BE2C (cell line): ENCODE data around the gene OR5AU1.
"Not testable (repeated sequence)": the region's sequence is repeated elsewhere in the genome, so short reads cannot be mapped to it uniquely, and the experiment has no call there.

Experiments
- DNase-seq: peaks from one replicate; pipeline ENCODE4 v3.0.0-alpha.2; 2020
- H3K27me3 ChIP-seq: fragments of 250-450 bp; sonication (Bioruptor Pico); 2 replicates; pipeline ENCODE4 v1.5.1; 2020; ENCODE audit warnings: mild to moderate bottlenecking
- H3K36me3 ChIP-seq: fragments of 250-450 bp; sonication (Bioruptor Pico); 2 replicates; pipeline ENCODE4 v1.5.1; 2020; ENCODE audit warnings: mild to moderate bottlenecking
- H3K4me1 ChIP-seq: fragments of 250-450 bp; sonication (Bioruptor Pico); 2 replicates; pipeline ENCODE4 v1.5.1; 2020
- H3K4me3 ChIP-seq: 2 replicates; pipeline ENCODE4 v1.5.1; 2011; ENCODE audit warnings: low read depth, low read length
- H3K9me3 ChIP-seq: fragments of 250-450 bp; sonication (Bioruptor Pico); 2 replicates; pipeline ENCODE4 v1.5.1; 2020
- TF ChIP-seq, protein P1 (sequence below): IDR thresholded peaks from 2 replicates; pipeline ENCODE4 v1.5.1; 2012; ENCODE audit warnings: mild to moderate bottlenecking, low read depth, low read length

Gene OR5AU1

DNA sequence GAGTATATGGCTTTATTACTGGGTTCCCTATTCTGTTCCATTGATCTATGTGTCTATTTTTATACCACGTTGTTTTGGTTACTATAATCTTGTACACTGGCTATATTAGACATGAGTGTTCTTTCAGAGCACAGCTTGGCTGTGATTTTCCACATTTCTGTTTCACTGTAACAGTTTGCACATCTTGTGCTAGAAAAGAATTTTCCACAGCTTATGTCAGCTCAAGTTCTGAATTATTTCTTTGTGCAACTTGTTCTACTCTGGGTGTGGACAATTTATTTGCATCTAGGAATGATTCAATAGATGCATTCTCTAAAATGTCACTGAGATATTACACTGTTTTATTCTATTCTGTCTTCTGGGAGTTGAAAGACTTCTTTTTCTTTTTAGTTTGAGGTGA, 28.4 kb upstream of the OR5AU1 start:
- no peaks in the 10 kb centered on the region for H3K36me3 ChIP-seq
- H3K4me1 ChIP-seq = no peaks in the 10 kb centered on the region
- TF ChIP-seq, protein P1, sequence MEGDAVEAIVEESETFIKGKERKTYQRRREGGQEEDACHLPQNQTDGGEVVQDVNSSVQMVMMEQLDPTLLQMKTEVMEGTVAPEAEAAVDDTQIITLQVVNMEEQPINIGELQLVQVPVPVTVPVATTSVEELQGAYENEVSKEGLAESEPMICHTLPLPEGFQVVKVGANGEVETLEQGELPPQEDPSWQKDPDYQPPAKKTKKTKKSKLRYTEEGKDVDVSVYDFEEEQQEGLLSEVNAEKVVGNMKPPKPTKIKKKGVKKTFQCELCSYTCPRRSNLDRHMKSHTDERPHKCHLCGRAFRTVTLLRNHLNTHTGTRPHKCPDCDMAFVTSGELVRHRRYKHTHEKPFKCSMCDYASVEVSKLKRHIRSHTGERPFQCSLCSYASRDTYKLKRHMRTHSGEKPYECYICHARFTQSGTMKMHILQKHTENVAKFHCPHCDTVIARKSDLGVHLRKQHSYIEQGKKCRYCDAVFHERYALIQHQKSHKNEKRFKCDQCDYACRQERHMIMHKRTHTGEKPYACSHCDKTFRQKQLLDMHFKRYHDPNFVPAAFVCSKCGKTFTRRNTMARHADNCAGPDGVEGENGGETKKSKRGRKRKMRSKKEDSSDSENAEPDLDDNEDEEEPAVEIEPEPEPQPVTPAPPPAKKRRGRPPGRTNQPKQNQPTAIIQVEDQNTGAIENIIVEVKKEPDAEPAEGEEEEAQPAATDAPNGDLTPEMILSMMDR = no peak
- peaks cover 2% of the 10 kb centered on the region for H3K27me3 ChIP-seq
- H3K4me3 ChIP-seq = no peak overlapping the region
- no peaks in the 10 kb centered on the region; the same call in 1 of the 2 replicates for H3K9me3 ChIP-seq
- DNase-seq = no peak

DNA sequence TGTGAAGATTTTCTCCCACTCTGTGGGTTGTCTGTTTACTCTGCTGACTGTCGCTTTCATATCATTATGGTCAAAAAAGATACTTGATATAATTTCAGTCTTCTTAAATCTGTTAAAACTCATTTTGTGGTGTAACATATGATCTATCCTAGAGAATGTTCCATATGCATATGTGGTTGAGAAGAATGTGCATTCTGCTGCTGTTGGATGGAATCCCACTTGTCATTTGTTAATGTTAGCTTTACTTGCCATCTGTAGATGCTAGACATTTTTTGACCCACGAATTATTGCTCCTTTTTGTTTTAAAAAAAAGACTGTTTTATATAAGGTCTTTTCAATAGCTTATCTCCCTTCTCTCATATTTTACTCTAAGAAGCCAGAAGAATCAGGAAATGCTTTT, 26.3 kb upstream of the OR5AU1 start:
- Histone ChIP-seq H3K36me3 (no peaks in the 10 kb centered on the region), H3K4me3 (no peak overlapping the region), H3K27me3 (peaks cover 3% of the 10 kb centered on the region), H3K4me1 (no peaks in the 10 kb centered on the region), H3K9me3 (no peaks in the 10 kb centered on the region; the same call in 1 of the 2 replicates)
- no peak for DNase-seq
- TF ChIP-seq, protein P1 = no peak

DNA sequence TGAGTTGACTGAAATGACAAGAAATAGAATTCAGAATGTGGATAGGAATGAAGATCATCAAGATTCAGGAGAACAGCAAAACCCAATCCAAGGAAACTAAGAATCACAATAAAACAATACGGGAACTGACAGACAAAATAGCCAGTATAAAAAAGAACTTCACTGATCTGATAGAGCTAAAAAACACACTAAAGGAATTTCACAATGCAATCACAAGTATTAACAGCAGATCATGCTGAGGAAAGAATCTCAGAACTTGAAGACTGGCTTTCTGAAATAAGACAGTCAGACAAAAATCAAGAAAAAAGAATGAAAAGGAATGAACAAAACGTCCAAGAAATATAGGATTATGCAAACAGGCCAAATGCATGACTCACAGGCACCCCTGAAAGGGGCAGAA, 15.3 kb upstream of the OR5AU1 start:
- no peaks in the 10 kb centered on the region for H3K36me3 ChIP-seq
- no peak for DNase-seq
- H3K9me3 ChIP-seq = no peaks in the 10 kb centered on the region
- TF ChIP-seq, protein P1 = no peak
- H3K27me3 ChIP-seq = peaks cover 32% of the 10 kb centered on the region
- H3K4me3 ChIP-seq = no peak overlapping the region
- no peaks in the 10 kb centered on the region for H3K4me1 ChIP-seq

DNA sequence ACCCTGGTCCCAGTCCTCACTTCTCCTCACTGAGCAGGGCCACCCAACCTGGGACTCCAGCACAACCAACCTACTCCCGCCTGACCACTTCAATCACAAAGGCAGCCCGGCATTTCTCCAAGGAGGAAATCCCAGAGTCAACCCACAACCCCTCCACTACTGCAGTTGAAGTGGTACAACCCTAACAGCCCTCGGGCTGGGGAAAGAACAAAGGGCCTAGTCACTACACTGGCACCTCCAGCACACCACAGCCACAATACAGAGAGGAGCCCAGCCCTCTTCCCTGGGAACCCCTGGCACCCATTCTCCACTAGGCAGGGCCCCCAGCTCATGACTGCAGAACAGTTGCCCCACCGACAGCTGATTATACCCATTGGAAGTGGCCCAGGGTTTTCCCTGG, 13.7 kb upstream of the OR5AU1 start:
- no peak for DNase-seq
- Histone ChIP-seq H3K27me3 (peaks cover 37% of the 10 kb centered on the region), H3K4me3 (no peak overlapping the region), H3K36me3 (no peaks in the 10 kb centered on the region), H3K4me1 (no peaks in the 10 kb centered on the region), H3K9me3 (no peaks in the 10 kb centered on the region)
- TF ChIP-seq, protein P1 = no peak

DNA sequence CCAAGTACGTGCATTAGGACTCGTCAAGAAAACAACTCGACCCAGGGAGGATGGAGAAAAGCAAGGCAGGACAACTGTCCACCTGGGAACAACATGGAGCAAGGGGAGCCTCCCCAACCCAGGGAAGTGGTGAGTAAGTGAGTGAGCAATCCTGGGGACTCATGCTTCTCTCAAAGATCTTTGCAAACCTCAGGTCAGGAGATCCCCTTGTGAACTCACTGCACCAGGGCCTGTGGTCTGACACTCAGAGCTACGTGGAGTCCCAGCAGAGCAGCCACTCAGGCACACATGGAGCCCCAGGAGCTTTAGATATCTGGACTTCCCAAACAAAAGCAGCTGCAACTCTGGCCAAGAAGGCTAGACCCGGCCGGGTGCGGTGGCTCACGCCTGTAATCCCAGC, 12.2 kb upstream of the OR5AU1 start:
- no peaks in the 10 kb centered on the region for H3K36me3 ChIP-seq
- H3K4me3 ChIP-seq = no peak overlapping the region
- TF ChIP-seq, protein P1 = no peak
- H3K4me1 ChIP-seq = no peaks in the 10 kb centered on the region
- DNase-seq = no peak
- H3K27me3 ChIP-seq = peaks cover 38% of the 10 kb centered on the region
- H3K9me3 ChIP-seq = no peaks in the 10 kb centered on the region

DNA sequence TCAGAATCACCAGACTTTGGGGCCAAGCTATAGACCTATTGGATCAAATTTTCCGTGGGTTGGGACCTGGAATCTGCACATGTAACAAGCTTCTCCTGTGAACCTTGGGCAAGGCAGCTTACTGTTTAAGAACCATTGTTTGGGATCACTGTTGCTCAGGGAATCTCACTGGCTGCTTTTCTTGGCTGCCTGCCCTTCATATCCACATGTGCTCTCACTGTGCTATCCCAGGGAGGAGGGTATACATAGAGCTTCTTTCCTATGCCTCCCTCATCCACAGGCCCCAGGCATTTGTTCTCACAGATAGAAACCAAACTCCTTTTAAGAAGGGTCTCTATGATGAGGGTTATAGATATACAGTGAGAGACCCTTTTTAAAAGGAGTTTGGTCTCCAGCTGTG, 9.8 kb upstream of the OR5AU1 start:
- not testable (repeated sequence) for H3K36me3 ChIP-seq, H3K4me1 ChIP-seq
- peaks cover 46% of the 10 kb centered on the region for H3K27me3 ChIP-seq

DNA sequence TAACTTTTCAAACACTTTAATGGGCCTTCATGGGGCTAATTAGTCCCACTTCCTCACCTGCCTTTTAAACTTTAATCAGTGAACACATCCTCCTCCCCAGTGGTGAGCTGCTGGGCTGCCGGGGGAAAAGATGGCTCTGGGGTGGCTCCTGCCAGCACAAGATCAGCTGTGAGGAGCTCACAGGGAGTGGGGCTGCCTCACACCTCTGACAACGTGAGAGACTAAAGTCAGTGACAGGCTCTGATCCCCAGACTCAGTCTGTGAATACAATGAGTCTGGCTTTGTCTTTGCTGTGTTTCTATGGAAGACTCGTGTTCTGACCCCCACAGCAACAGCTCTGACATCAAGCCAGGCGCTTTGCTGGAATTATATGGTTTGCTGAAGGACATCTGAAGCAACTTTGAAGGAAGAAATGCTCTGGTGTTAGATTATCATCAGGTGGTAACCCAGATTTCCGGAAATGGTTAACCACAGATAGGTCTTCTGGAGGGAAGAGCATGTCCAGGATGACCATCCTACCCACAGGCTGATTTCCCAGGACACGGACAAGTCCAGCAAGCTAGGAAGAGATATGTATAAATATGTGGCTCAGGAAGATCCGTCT, 9.2 kb upstream of the OR5AU1 start:
- H3K36me3 ChIP-seq, H3K4me1 ChIP-seq, H3K9me3 ChIP-seq, H3K4me3 ChIP-seq, DNase-seq: not testable (repeated sequence)
- peaks cover 44% of the 10 kb centered on the region for H3K27me3 ChIP-seq

More for the DNA sequence above, 9.8 kb upstream of the OR5AU1 start:
- DNase-seq, H3K4me3 ChIP-seq, H3K9me3 ChIP-seq: not testable (repeated sequence)
